Activated gamma-delta T cell (primary cell): ENCODE data around the gene IRX2.

Experiments used
- DNase-seq: peaks from one replicate; lab custom pipeline; 2025; lab: John Stamatoyannopoulos, UW

The IRX2 gene

GRCh38 chr5:2718115-2718514 lies 33.4 kb downstream of the IRX2 start:
- no peak for DNase-seq

GRCh38 chr5:2715856-2716255 lies 35.6 kb downstream of the IRX2 start:
- DNase-seq: no peak

GRCh38 chr5:2714805-2715204 lies 36.7 kb downstream of the IRX2 start:
- DNase-seq: no peak

- DNase-seq: no peak
Observed at GRCh38 chr5:2714026-2714425, 37.5 kb downstream of the IRX2 start.

- DNase-seq: no peak
Observed at GRCh38 chr5:2711446-2712425, 39.7 kb downstream of the IRX2 start.

- DNase-seq: no peak
Observed at GRCh38 chr5:2710910-2711309, 40.6 kb downstream of the IRX2 start.

- DNase-seq: no peak
Observed at GRCh38 chr5:2709976-2710689, 41.3 kb downstream of the IRX2 start.

GRCh38 chr5:2708751-2709150 lies 42.7 kb downstream of the IRX2 start:
- DNase-seq: no peak

GRCh38 chr5:2708132-2708531 lies 43.3 kb downstream of the IRX2 start:
- no peak for DNase-seq

GRCh38 chr5:2705861-2706260 lies 45.6 kb downstream of the IRX2 start:
- no peak for DNase-seq

- DNase-seq: no peak
Observed at GRCh38 chr5:2704806-2705645, 46.5 kb downstream of the IRX2 start.

GRCh38 chr5:2704111-2704510 lies 47.4 kb downstream of the IRX2 start:
- DNase-seq: no peak

- no peak for DNase-seq
Observed at GRCh38 chr5:2703615-2704014, 47.9 kb downstream of the IRX2 start.

- DNase-seq: no peak
Observed at GRCh38 chr5:2703041-2703440, 48.4 kb downstream of the IRX2 start.

- DNase-seq: no peak
Observed at GRCh38 chr5:2702096-2702879, 49.2 kb downstream of the IRX2 start.

- DNase-seq: no peak
Observed at GRCh38 chr5:2701592-2701991, 49.9 kb downstream of the IRX2 start.

- DNase-seq: no peak
Observed at GRCh38 chr5:2700876-2701275, 50.6 kb downstream of the IRX2 start.

- DNase-seq: no peak
Observed at GRCh38 chr5:2699686-2700085, 51.8 kb downstream of the IRX2 start.

GRCh38 chr5:2699231-2699630 lies 52.2 kb downstream of the IRX2 start:
- DNase-seq: no peak

GRCh38 chr5:2698581-2698980 lies 52.9 kb downstream of the IRX2 start:
- DNase-seq: no peak

GRCh38 chr5:2697446-2698200 lies 53.9 kb downstream of the IRX2 start:
- no peak for DNase-seq
